ENCODE measurements around the gene ANKS6. TPM values are rescaled to one million over a fixed set of nuclear protein-coding genes. Genes with fewer than 3 reads are reported as not detected.

ANKS6 gene
- total RNA-seq, 4 donors from 2014 or later = 15.8 to 31.4 (median 23.6) TPM

DNA sequence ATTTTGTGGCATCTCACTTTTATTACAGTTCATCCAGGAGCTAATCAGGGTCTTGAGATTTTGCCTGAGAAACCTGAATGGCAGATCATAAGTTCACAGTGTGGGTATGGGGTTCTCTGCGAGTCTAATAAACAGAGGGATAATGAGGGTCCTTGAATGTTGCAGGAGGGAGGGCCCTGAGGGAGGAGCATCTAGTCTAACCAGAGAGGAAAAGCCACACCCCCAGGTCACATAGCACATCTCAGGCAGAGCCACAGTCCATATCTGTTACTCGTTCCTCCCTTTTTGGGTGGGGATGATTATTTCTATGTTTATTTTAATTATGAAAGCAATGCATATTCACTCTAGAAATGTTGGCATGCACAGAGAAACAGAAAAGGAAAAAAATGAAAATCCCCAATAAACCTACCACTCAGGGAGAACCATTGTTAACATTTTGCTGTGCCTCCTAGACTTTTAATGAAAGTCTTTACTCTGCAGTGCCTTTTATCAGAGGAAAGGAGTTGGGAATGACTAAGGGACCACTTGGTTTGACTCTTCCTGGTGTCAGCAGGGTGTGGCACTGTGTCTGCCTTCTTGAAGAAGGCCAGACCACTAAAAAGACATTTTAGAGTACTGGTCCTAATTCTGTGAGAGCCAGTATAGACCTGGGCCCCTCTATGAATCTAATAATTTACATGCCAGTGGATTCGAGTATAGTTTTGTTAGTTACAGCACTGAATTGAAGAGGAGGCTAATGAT lies 13.9 kb upstream of the ANKS6 start:
- intact Hi-C loops (cut with DNase I) = no loop called here
- no peaks in the 10 kb centered on the region for H3K9me3 ChIP-seq
- peaks cover 10 to 58% (median 53%) of the 10 kb centered on the region in 4 donors for H3K4me1 ChIP-seq
- no peak overlapping the region for H3K4me3 ChIP-seq
- H3K36me3 ChIP-seq = no peaks in the 10 kb centered on the region
- TF ChIP-seq EP300 (IDR thresholded peaks at IDR 0.05) = no peak
- TF ChIP-seq POLR2AphosphoS5 (IDR thresholded peaks at IDR 0.05) = no peak
- TF ChIP-seq, protein P1, sequence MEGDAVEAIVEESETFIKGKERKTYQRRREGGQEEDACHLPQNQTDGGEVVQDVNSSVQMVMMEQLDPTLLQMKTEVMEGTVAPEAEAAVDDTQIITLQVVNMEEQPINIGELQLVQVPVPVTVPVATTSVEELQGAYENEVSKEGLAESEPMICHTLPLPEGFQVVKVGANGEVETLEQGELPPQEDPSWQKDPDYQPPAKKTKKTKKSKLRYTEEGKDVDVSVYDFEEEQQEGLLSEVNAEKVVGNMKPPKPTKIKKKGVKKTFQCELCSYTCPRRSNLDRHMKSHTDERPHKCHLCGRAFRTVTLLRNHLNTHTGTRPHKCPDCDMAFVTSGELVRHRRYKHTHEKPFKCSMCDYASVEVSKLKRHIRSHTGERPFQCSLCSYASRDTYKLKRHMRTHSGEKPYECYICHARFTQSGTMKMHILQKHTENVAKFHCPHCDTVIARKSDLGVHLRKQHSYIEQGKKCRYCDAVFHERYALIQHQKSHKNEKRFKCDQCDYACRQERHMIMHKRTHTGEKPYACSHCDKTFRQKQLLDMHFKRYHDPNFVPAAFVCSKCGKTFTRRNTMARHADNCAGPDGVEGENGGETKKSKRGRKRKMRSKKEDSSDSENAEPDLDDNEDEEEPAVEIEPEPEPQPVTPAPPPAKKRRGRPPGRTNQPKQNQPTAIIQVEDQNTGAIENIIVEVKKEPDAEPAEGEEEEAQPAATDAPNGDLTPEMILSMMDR (IDR thresholded peaks at IDR 0.05) = no peak
- no peak for TF ChIP-seq POLR2A (IDR thresholded peaks at IDR 0.05; ENCODE audit: low read depth)
- H3K27ac ChIP-seq (replicated peaks in 1 of 4) = peak overlapping the region; percentile 25 to 90 (median 87)
- no peak for DNase-seq (ENCODE audit: extremely low spot score)
- WGBS = 70% methylated on average over 3 of the region's 3 CpGs
- H3K27me3 ChIP-seq = no peaks in the 10 kb centered on the region

DNA sequence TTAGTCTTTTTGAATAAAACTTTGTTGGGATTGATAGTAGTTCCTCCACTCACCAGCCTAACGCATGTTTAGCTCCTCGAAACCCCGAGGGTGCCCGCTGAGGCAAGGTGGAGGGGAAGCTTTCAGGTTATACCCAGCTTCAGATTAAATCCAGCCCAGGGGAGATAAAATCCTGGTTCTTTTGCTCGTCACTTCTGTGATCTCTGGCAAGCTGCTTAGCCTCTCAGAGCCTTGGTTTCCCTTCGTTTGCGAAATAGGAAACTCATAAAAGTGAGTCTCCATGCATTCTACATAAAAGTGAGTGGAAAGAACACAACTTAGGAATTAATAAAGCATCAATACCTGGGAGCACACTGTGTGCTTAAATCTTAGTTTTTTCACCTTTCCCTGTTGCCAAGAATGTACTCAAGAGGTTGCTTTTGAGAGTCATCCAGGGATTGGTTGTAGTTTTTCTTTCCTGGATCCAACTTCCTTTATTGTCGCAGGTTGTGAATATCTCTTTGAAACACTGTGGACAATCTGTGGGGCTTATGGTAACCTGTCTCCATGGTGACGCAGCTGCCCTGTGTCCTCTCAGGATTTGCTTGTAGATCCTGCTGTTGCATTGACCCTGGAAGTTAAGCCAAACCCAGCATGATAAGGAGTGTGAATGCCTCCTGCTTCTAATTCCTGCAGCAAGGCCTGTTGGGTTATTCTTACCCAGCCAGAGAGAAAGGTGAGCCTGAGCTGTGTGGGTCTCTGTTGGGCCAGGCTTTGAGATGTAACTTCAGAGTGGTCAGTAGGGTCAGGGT lies 13.2 kb upstream of the ANKS6 start:
- intact Hi-C loops (cut with DNase I) = no loop called here
- TF ChIP-seq EP300 (IDR thresholded peaks at IDR 0.05) = no peak
- no peak for TF ChIP-seq POLR2AphosphoS5 (IDR thresholded peaks at IDR 0.05)
- TF ChIP-seq, protein P1 (IDR thresholded peaks at IDR 0.05) = no peak
- TF ChIP-seq POLR2A (IDR thresholded peaks at IDR 0.05; ENCODE audit: low read depth) = no peak
- H3K4me3 ChIP-seq = no peak overlapping the region
- H3K9me3 ChIP-seq = no peaks in the 10 kb centered on the region
- WGBS = 86% methylated on average over 9 of the region's 9 CpGs
- no peaks in the 10 kb centered on the region for H3K27me3 ChIP-seq
- H3K36me3 ChIP-seq = no peaks in the 10 kb centered on the region
- peak overlapping the region; percentile 7 to 90 (median 87) for H3K27ac ChIP-seq (replicated peaks in 1 of 4)
- no peak for DNase-seq (ENCODE audit: extremely low spot score)
- H3K4me1 ChIP-seq = peaks cover 10 to 65% (median 61%) of the 10 kb centered on the region in 4 donors

DNA sequence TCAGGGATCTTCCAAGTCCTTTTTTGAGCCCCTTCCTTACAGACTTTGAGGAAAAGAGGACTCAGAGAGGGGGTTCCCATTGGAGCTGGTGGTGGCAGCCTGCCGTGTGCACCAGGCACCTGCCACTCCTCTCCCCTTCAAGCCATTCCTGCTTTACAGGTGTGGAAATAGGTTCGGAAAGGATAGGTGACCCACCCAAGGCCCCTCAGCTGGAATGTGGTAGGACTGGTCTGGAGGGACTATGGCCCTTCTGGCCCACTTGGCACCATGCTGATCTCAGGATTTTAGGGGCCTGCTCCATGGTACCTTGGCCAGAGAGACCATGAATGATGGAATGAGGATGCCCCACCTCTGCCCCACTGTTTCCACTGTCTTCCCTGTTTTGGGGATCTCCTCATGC lies 12.5 kb upstream of the ANKS6 start:
- TF ChIP-seq EP300 (IDR thresholded peaks at IDR 0.05) = no peak
- no peak for TF ChIP-seq POLR2AphosphoS5 (IDR thresholded peaks at IDR 0.05)
- no peak for TF ChIP-seq POLR2A (IDR thresholded peaks at IDR 0.05; ENCODE audit: low read depth)
- TF ChIP-seq, protein P1 (IDR thresholded peaks at IDR 0.05) = no peak
- Histone ChIP-seq H3K4me3 (peak overlapping the region; percentile 62 to 75 (median 64)), H3K27me3 (no peaks in the 10 kb centered on the region), H3K36me3 (no peaks in the 10 kb centered on the region), H3K27ac (replicated peaks in 1 of 4) (peak overlapping the region; percentile 85 to 90 (median 87)), H3K9me3 (no peaks in the 10 kb centered on the region), H3K4me1 (peaks cover 10 to 72% (median 67%) of the 10 kb centered on the region in 4 donors)
- DNase-seq (ENCODE audit: extremely low spot score) = no peak
- intact Hi-C loops (cut with DNase I) = no loop called here
- 70% methylated on average over 2 of the region's 2 CpGs for WGBS

DNA sequence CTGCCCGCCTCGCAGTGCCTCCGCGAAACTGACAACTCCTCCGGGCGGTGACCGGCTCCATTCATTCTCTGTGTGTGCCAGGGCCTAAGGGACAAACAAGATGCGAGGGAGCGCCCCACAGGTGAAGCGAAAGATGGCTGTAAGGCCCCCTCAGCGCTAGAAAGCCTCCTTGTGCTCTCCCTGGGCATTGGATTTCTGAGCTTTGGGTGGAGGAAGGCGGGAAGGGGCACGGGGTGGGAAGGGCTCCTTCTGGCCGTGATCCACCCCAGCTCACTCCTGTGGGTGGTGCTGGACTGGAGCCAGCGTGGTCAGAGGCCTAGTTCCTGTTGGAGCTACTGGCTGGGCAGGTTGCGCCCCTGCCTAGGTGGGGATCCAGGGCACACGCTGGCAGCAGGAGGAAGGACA lies 12.1 kb upstream of the ANKS6 start:
- intact Hi-C loops (cut with DNase I) = no loop called here
- DNase-seq (ENCODE audit: extremely low spot score) = no peak
- Histone ChIP-seq H3K27ac (replicated peaks in 1 of 4) (peak overlapping the region; percentile 85 to 90 (median 87)), H3K27me3 (no peaks in the 10 kb centered on the region), H3K36me3 (no peaks in the 10 kb centered on the region), H3K4me1 (peaks cover 10 to 73% (median 68%) of the 10 kb centered on the region in 4 donors), H3K4me3 (peak overlapping the region; percentile 62 to 75 (median 64)), H3K9me3 (no peaks in the 10 kb centered on the region)
- TF ChIP-seq POLR2AphosphoS5 (IDR thresholded peaks at IDR 0.05) (no peak), EP300 (IDR thresholded peaks at IDR 0.05) (no peak), POLR2A (IDR thresholded peaks at IDR 0.05; ENCODE audit: low read depth) (no peak)
- TF ChIP-seq, protein P1 (IDR thresholded peaks at IDR 0.05) = no peak
- WGBS = 35% methylated on average over 4 of the region's 17 CpGs

Data from esophagus muscularis mucosa (tissue), 4 donors.